MM.1S (cell line): Measurements from ENCODE around the gene PDE3B.

Experiments used
- DNase-seq: peaks from one replicate; pipeline ENCODE4 v3.0.0-alpha.2; 2015
- H2AFZ ChIP-seq: fragments of 300-600 bp; sonication (generic); 2 replicates; pipeline ENCODE4 v1.6.0; 2016; ENCODE audit warnings: antibody characterized with exemption, low read length
- H3F3A ChIP-seq: fragments of 300-600 bp; sonication (generic); 2 replicates; pipeline ENCODE4 v1.6.1; 2016; ENCODE audit warnings: mild to moderate bottlenecking, antibody characterized with exemption, low read length, moderate library complexity, mixed read lengths; ENCODE audit not compliant: insufficient read depth
- H3K27ac ChIP-seq: fragments of 300-600 bp; sonication (generic); 2 replicates; pipeline ENCODE4 v1.5.1; 2016; ENCODE audit warnings: mild to moderate bottlenecking, low read length
- H3K27me3 ChIP-seq: fragments of 300-600 bp; sonication (generic); replicated peaks from 2 replicates; pipeline ENCODE4 v1.6.0; 2016; ENCODE audit warnings: low read length; ENCODE audit not compliant: insufficient read depth
- H3K36me3 ChIP-seq: fragments of 300-600 bp; sonication (generic); replicated peaks from 2 replicates; pipeline ENCODE4 v1.6.1; 2016; ENCODE audit warnings: mild to moderate bottlenecking, low read length, mixed read lengths; ENCODE audit not compliant: insufficient read depth
- H3K4me1 ChIP-seq: fragments of 300-600 bp; sonication (generic); 2 replicates; pipeline ENCODE4 v1.6.1; 2016; ENCODE audit warnings: low read length, mixed read lengths
- H3K4me2 ChIP-seq: fragments of 300-600 bp; sonication (generic); 2 replicates; pipeline ENCODE4 v1.6.0; 2016; ENCODE audit warnings: low read depth, low read length
- H3K4me3 ChIP-seq: fragments of 300-600 bp; sonication (generic); 2 replicates; pipeline ENCODE4 v1.5.1; 2016; ENCODE audit warnings: low read length, mixed read lengths
- H3K79me2 ChIP-seq: fragments of 300-600 bp; sonication (generic); 2 replicates; pipeline ENCODE4 v1.6.1; 2016; ENCODE audit warnings: mixed run types, low read length, mixed read lengths
- H3K9ac ChIP-seq: fragments of 300-600 bp; sonication (generic); 2 replicates; pipeline ENCODE4 v1.6.1; 2016; ENCODE audit warnings: low read length, mixed read lengths
- H3K9me2 ChIP-seq: fragments of 300-600 bp; sonication (generic); replicated peaks from 2 replicates; pipeline ENCODE4 v1.6.1; 2016; ENCODE audit warnings: mild to moderate bottlenecking, low read length, mixed read lengths; ENCODE audit not compliant: insufficient read depth
- H3K9me3 ChIP-seq: fragments of 300-600 bp; sonication (generic); replicated peaks from 2 replicates; pipeline ENCODE4 v1.6.1; 2016; ENCODE audit warnings: mild to moderate bottlenecking, low read length, mixed read lengths; ENCODE audit not compliant: insufficient read depth
- H4K20me1 ChIP-seq: fragments of 300-600 bp; sonication (generic); 2 replicates; pipeline ENCODE4 v1.6.1; 2016; ENCODE audit warnings: mild to moderate bottlenecking, low read length, moderate library complexity, mixed read lengths; ENCODE audit not compliant: insufficient read depth
- EZH2 ChIP-seq: fragments of 300-600 bp; sonication (generic); optimal IDR thresholded peaks from 2 replicates; pipeline ENCODE3; 2017; ENCODE audit warnings: low read depth, mild to moderate bottlenecking, antibody characterized with exemption, low read length, mixed read lengths
- EZH2phosphoT487 ChIP-seq: fragments of 300-600 bp; sonication (generic); IDR thresholded peaks from 2 replicates; pipeline ENCODE4 v1.6.1; 2018; ENCODE audit warnings: antibody characterized with exemption, low read length
- TF ChIP-seq, protein P1 (sequence below): fragments of 300-600 bp; sonication (generic); IDR thresholded peaks from 2 replicates; pipeline ENCODE4 v1.5.1; 2016; ENCODE audit warnings: antibody characterized with exemption, low read length, mixed read lengths

PDE3B gene

GRCh38 chr11:14886513-14886912, 242.9 kb downstream of the PDE3B start:
- TF ChIP-seq, protein P1, sequence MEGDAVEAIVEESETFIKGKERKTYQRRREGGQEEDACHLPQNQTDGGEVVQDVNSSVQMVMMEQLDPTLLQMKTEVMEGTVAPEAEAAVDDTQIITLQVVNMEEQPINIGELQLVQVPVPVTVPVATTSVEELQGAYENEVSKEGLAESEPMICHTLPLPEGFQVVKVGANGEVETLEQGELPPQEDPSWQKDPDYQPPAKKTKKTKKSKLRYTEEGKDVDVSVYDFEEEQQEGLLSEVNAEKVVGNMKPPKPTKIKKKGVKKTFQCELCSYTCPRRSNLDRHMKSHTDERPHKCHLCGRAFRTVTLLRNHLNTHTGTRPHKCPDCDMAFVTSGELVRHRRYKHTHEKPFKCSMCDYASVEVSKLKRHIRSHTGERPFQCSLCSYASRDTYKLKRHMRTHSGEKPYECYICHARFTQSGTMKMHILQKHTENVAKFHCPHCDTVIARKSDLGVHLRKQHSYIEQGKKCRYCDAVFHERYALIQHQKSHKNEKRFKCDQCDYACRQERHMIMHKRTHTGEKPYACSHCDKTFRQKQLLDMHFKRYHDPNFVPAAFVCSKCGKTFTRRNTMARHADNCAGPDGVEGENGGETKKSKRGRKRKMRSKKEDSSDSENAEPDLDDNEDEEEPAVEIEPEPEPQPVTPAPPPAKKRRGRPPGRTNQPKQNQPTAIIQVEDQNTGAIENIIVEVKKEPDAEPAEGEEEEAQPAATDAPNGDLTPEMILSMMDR: no peak
- TF ChIP-seq EZH2 (no peak), EZH2phosphoT487 (no peak)
- Histone ChIP-seq H2AFZ (no peak overlapping the region), H3F3A (no peaks in the 10 kb centered on the region), H3K79me2 (peaks cover 6% of the 10 kb centered on the region; the same call in 1 of the 2 replicates), H3K36me3 (no peaks in the 10 kb centered on the region), H3K27me3 (no peaks in the 10 kb centered on the region), H3K4me3 (no peak overlapping the region), H3K4me2 (no peak overlapping the region), H3K9me3 (no peaks in the 10 kb centered on the region), H3K9ac (no peak overlapping the region), H4K20me1 (no peaks in the 10 kb centered on the region), H3K4me1 (no peaks in the 10 kb centered on the region), H3K9me2 (no peaks in the 10 kb centered on the region), H3K27ac (no peak overlapping the region)
- no peak for DNase-seq

DNA sequence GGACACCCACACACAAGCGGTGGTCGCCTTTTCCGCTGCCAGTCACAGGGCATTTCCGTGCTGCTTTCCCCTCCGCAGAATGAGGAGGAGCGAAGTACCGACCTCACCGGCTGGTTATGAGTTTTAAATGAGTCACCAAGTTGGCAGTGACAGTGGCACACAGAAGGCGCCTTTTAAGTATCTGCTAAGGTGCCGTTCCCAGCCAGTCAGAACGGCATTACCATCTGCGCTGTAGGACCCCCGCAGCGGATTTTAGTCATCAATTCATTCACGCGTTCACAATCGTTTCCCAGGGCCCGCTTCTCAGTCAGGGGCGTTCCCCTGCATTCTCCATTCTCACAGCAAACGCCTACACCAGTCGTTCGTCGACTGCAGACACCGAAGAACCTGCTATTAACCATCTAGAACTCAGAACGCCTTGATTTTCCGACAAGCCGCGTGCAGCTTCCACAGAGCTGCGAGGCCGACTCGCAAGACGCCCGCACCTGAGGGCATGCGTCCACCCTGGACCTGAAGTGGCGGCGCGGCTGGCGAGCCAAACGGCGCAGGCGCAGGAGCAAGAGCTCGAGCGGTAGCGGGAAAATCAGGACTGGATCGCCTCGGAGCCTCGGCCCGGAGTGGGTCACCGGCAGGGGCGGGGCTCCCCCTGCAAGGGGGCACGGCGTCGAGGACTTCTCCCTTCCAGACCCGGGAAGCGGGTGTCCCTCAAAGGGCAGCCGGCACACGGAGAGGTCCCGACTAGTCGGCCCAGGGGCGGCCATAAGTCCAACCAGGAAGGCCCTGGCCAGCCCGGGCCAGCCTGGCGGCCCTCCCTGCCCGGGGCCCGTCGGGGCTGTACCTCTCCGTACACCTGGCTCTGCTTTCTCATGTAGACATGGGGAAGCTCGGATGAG, 247.8 kb downstream of the PDE3B start:
- H3K9me2 ChIP-seq: no peaks in the 10 kb centered on the region
- H2AFZ ChIP-seq: peak overlapping the region; percentile 90
- H3K36me3 ChIP-seq: no peaks in the 10 kb centered on the region
- H3K9me3 ChIP-seq: no peaks in the 10 kb centered on the region
- peak overlapping the region; percentile 79 for H3K27ac ChIP-seq
- H3K4me3 ChIP-seq: peak overlapping the region; percentile 87
- peak overlapping the region; percentile 70 for H3K9ac ChIP-seq
- peak; percentile 93 for DNase-seq
- no peaks in the 10 kb centered on the region for H3K27me3 ChIP-seq
- peaks cover 6% of the 10 kb centered on the region; the same call in 1 of the 2 replicates for H3F3A ChIP-seq
- peak overlapping the region; percentile 85 for H3K4me2 ChIP-seq
- H3K79me2 ChIP-seq: peaks cover 6% of the 10 kb centered on the region; the same call in 1 of the 2 replicates
- no peak for TF ChIP-seq EZH2phosphoT487
- TF ChIP-seq EZH2: no peak
- TF ChIP-seq, protein P1: no peak
- H4K20me1 ChIP-seq: no peaks in the 10 kb centered on the region
- peaks cover 16% of the 10 kb centered on the region for H3K4me1 ChIP-seq

DNA sequence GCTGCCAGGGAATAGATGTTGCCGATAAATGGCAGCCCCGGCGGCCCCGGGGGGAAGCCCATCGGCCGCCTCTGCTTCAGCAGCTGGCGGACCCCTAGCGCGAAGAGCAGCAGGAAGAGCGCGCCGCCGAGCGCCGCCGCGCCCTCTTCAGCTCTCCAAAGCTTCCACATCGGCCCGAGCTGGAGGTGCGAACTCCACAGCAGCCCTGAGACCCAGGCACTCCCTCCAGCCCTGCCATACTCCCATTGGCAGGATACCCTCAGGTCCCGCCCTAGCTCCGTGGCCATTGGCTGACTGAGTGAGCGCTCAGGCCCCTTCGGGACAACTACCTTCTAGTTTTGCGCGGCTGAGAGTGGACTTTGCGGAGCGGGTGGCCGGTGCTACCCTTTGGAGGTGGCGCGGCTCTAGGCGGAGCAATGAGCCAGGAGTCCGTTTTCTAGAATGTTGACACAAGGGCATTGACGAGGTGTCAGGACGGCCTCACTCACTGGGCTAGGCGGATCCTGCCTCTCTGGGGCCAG, 248.5 kb downstream of the PDE3B start, which contains the start of gene CYP2R1:
TSS of gene CYP2R1 (minus strand) at position 196 of the 521 bp plus-strand sequence. CDS start at position 170, 26 bp downstream.
- peak within 1 kb of the TSS; percentile 70 for H3K9ac ChIP-seq
- peaks cover 16% of the 10 kb centered on the region for H3K4me1 ChIP-seq
- peak within 1 kb of the TSS; percentile 90 for H2AFZ ChIP-seq

More for the DNA sequence above, 248.5 kb downstream of the PDE3B start, which contains the start of gene CYP2R1:
- Histone ChIP-seq H3K79me2 (peaks cover 6% of the 10 kb centered on the region; the same call in 1 of the 2 replicates), H3K27ac (peak within 1 kb of the TSS; percentile 79), H3K9me2 (no peaks in the 10 kb centered on the region), H3K4me3 (peak within 1 kb of the TSS; percentile 87), H3K9me3 (no peaks in the 10 kb centered on the region), H3F3A (peaks cover 6% of the 10 kb centered on the region; the same call in 1 of the 2 replicates), H3K4me2 (peak within 1 kb of the TSS; percentile 85), H4K20me1 (no peaks in the 10 kb centered on the region), H3K27me3 (no peaks in the 10 kb centered on the region), H3K36me3 (no peaks in the 10 kb centered on the region)
- TF ChIP-seq EZH2 (no peak), EZH2phosphoT487 (no peak)
- TF ChIP-seq, protein P1: no peak
- peak; percentile 99 for DNase-seq
